HepG2 (cell line): Measurements from ENCODE around the gene SNX10. TPM values are rescaled to one million over a fixed set of nuclear protein-coding genes. Genes with fewer than 3 reads are reported as not detected.

Source experiments
- ATAC-seq: fragments of 200-7000 bp; cut with Tn5 transposase; 3 replicates; pipeline ENCODE4 v1.9.1; 2020; ENCODE audit warnings: mild to moderate bottlenecking, moderate library complexity
- BruUV-seq: library from RNA; stranded (reverse); fragments of 400-500 nt; replicated peaks from 2 replicates; lab custom pipeline; 2021; lab: Mats Ljungman, UMichigan
- CTCF ChIA-PET: fragments of 300-600 bp; formaldehyde crosslinking; extraction: SDS; loops from one replicate; lab custom pipeline; 2021; ENCODE audit warnings: low total read pairs, inconsistent platforms, low intra/inter-chr PET ratio; lab: Yijun Ruan, JAX
- POLR2A ChIA-PET: fragments of 350-600 bp; sonication (Branson Sonifier 250); formaldehyde crosslinking; loops from one replicate; lab custom pipeline; 2020; ENCODE audit warnings: antibody characterized with exemption, inconsistent platforms; lab: Yijun Ruan, JAX
- DNase-seq: peaks from one replicate; pipeline ENCODE4 v3.0.0-alpha.2; 2015; ENCODE audit warnings: low spot score
- FAIRE-seq: peaks from 3 replicates; lab custom pipeline; 2011; peaks lifted over from hg19 to GRCh38; lab: Jason Lieb, UNC
- H2AFZ ChIP-seq: one replicate; pipeline ENCODE4 v1.6.1; 2011; ENCODE audit warnings: low read length, inconsistent platforms
- H3K27ac ChIP-seq: fragments of 300-600 bp; 3 replicates; pipeline ENCODE4 v1.8.0; 2011; ENCODE audit warnings: mixed run types, mild to moderate bottlenecking, mixed read lengths, low read length, inconsistent platforms; ENCODE audit not compliant: insufficient read depth; ENCODE audit errors: extremely low read length
- H3K27me3 ChIP-seq, 2 experiments: fragments of 200-600 bp in 1 of 2; 2 replicates in 1 of 2; 3 replicates in 1 of 2; pipeline versions ENCODE4 v1.6.0 to v1.8.0; 2011; ENCODE audit warnings: low read length in 2 of 2, mild to moderate bottlenecking in 2 of 2, moderate library complexity in 2 of 2, inconsistent platforms in 1 of 2; ENCODE audit not compliant: insufficient read depth in 2 of 2, control insufficient read depth in 1 of 2
- H3K36me3 ChIP-seq, 2 experiments: fragments of 200-600 bp in 1 of 2; replicated peaks in 1 of 2; 2 replicates in 1 of 2; 3 replicates in 1 of 2; pipeline versions ENCODE4 v1.5.1 to v1.8.0; 2011; ENCODE audit warnings: low read length in 2 of 2, inconsistent platforms in 1 of 2; ENCODE audit not compliant: insufficient read depth in 2 of 2, control insufficient read depth in 1 of 2
- H3K4me1 ChIP-seq: 2 replicates; pipeline ENCODE4 v1.5.1; 2012; ENCODE audit warnings: low read length, inconsistent platforms; ENCODE audit not compliant: insufficient read depth
- H3K4me2 ChIP-seq: 2 replicates; pipeline ENCODE4 v1.6.0; 2011; ENCODE audit warnings: low read depth, low read length, inconsistent platforms
- H3K4me3 ChIP-seq, 3 experiments: fragments of 200-600 bp in 1 of 3; sonication (generic), shearing (Covaris generic) in 1 of 3; replicated peaks in 1 of 3; 2 replicates each; pipeline ENCODE4 v1.5.1; 2011 to 2016; ENCODE audit warnings: low read length in 3 of 3, inconsistent platforms in 2 of 3, low read depth in 2 of 3, mild to moderate bottlenecking in 2 of 3, control low read depth in 1 of 3, mixed read lengths in 1 of 3; ENCODE audit not compliant: insufficient read depth in 1 of 3
- H3K79me2 ChIP-seq: one replicate; pipeline ENCODE4 v1.6.1; 2011; ENCODE audit warnings: low read length, inconsistent platforms; ENCODE audit not compliant: insufficient read depth
- H3K9ac ChIP-seq: 2 replicates; pipeline ENCODE4 v1.6.0; 2011; ENCODE audit warnings: mild to moderate bottlenecking, low read depth, low read length, inconsistent platforms; ENCODE audit not compliant: insufficient read depth
- H3K9me3 ChIP-seq: 2 replicates; pipeline ENCODE4 v1.5.1; 2012; ENCODE audit warnings: mild to moderate bottlenecking, low read length
- H4K20me1 ChIP-seq: 2 replicates; pipeline ENCODE4 v1.6.0; 2011; ENCODE audit warnings: inconsistent platforms, mild to moderate bottlenecking, low read length, moderate library complexity; ENCODE audit not compliant: insufficient read depth
- HMG20A ChIP-seq: IDR thresholded peaks from 2 replicates; pipeline ENCODE4 v1.6.1; 2016; ENCODE audit warnings: borderline replicate concordance
- HMGXB3 ChIP-seq: sonication (generic); formaldehyde crosslinking; IDR thresholded peaks from 2 replicates; pipeline ENCODE4 v1.4.0; 2020; ENCODE audit warnings: missing genetic modification reagents, borderline replicate concordance
- KAT2B ChIP-seq: fragments of 150-350 bp; IDR thresholded peaks from 2 replicates; pipeline ENCODE4 v1.6.1; 2014; ENCODE audit warnings: low read depth, low read length, borderline replicate concordance
- KAT8 ChIP-seq: IDR thresholded peaks from 2 replicates; pipeline ENCODE4 v1.6.1; 2016; ENCODE audit warnings: missing genetic modification reagents, missing compliant biosample characterization
- NFYB ChIP-seq: sonication (generic); formaldehyde crosslinking; IDR thresholded peaks from 2 replicates; pipeline ENCODE4 v1.4.0; 2020; ENCODE audit warnings: missing genetic modification reagents
- NFYC ChIP-seq: IDR thresholded peaks from 2 replicates; pipeline ENCODE4 v1.6.1; 2016; ENCODE audit warnings: missing genetic modification reagents, missing compliant biosample characterization
- NR2F1 ChIP-seq, 2 experiments: fragments of 450-650 bp in 1 of 2; formaldehyde crosslinking in 1 of 2; IDR thresholded peaks; 2 replicates each; pipeline versions ENCODE4 v1.5.0 to v1.6.1; 2016 to 2020; ENCODE audit warnings: mild to moderate bottlenecking in 1 of 2, missing compliant biosample characterization in 1 of 2, missing genetic modification reagents in 1 of 2, moderate library complexity in 1 of 2
- ONECUT2 ChIP-seq: sonication (generic); formaldehyde crosslinking; IDR thresholded peaks from 2 replicates; pipeline ENCODE4 v1.4.0; 2020; ENCODE audit warnings: missing genetic modification reagents
- ZBTB10 ChIP-seq: sonication (generic); formaldehyde crosslinking; IDR thresholded peaks from 2 replicates; pipeline ENCODE4 v1.4.0; 2020; ENCODE audit warnings: missing genetic modification reagents, borderline replicate concordance
- ZNF512B ChIP-seq: sonication (generic); formaldehyde crosslinking; IDR thresholded peaks from 2 replicates; pipeline ENCODE4 v1.5.1; 2020; ENCODE audit warnings: missing genetic modification reagents, mild to moderate bottlenecking, borderline replicate concordance
- WGBS: methylation state at CpG from one replicate; pipeline ENCODE4 v1.1.6; 2017; ENCODE audit warnings: low lambda C conversion rate; 5-methylcytosine and 5-hydroxymethylcytosine counted together
- in situ Hi-C: cut with HindIII; loops from 2 replicates; pipeline ENCODE4 v1.10.0; 2017; ENCODE audit warnings: low pct_unique_long_range_greater_than_20kb; ENCODE audit not compliant: extremely low pct_ligation_motif_present
- intact Hi-C: fragments of 100-400 bp; cut with micrococcal nuclease; formaldehyde crosslinking; loops from one replicate; pipeline ENCODE4 v1.10.0; 2022; ENCODE audit not compliant: unreplicated experiment
- polyA plus RNA-seq, 8 experiments: library from polyadenylated mRNA; depleted of rRNA in 3 of 8; stranded (reverse) in 7 of 8; unstranded in 1 of 8; fragments of >200 nt; fragmentation: Illumina TruSeq in 4 of 8; extraction: Trizol in 4 of 8; gene quantifications; 2 replicates each; pipeline versions ENCODE4 v1.2.1 to v1.2.3, GENCODE V29; 2011 to 2016; ENCODE audit warnings: low read depth in 4 of 8, missing spikeins in 1 of 8, mixed read lengths in 1 of 8; ENCODE audit not compliant: insufficient read depth in 1 of 8
- total RNA-seq, 5 experiments: library from RNA; depleted of rRNA; stranded (reverse); fragments of >200 nt; fragmentation: Illumina TruSeq; extraction: Trizol; gene quantifications; 2 replicates each; pipeline ENCODE4 v1.2.3, GENCODE V29; 2016; ENCODE audit warnings: low read depth in 1 of 5

The SNX10 gene
- total and polyA plus RNA-seq, 2 of the 13 experiments (the other 11 are each of a cell fraction or from before 2014, with no cell fraction given) = 26.0 to 27.6 TPM

- in situ Hi-C loops = loop anchor here (25.0 kb wide), 1 partner anchor 392 kb away; no protein-coding TSS in a partner anchor
- Histone ChIP-seq H3K4me2 (peak overlapping the region; percentile 74), H3K9me3 (no peaks in the 10 kb centered on the region), H4K20me1 (no peaks in the 10 kb centered on the region), H3K79me2 (no peaks in the 10 kb centered on the region), H3K27me3 (no peaks in the 10 kb centered on the region), H3K36me3 (no peaks in the 10 kb centered on the region), H3K4me1 (peaks cover 24% of the 10 kb centered on the region), H3K9ac (no peak overlapping the region), H2AFZ (peak overlapping the region; percentile 2), H3K27ac (no peak overlapping the region), H3K4me3 (peak overlapping the region; percentile 13 to 15 (median 15); a peak in 2 of 6 replicates)
- TF ChIP-seq ZNF512B = no peak
- TF ChIP-seq HMGXB3 = peak; percentile 91
- 0 out of 2 replicates have a peak, but pooled peaks have one; percentile 49 for TF ChIP-seq ZBTB10
- no peak for TF ChIP-seq HMG20A (CRISPR knock-in tag)
- TF ChIP-seq NR2F1 (CRISPR knock-in tag; IDR thresholded peaks at IDR 0.05) = no peak
- TF ChIP-seq ONECUT2 (CRISPR knock-in tag) = no peak
- TF ChIP-seq NFYB = peak; percentile 73
- 0 out of 2 replicates have a peak, but pooled peaks have one; percentile 20 for TF ChIP-seq KAT8 (CRISPR knock-in tag)
- no peak for TF ChIP-seq KAT2B
- peak; percentile 76 for TF ChIP-seq NFYC
- BruUV-seq = no TSS peak
- peak; percentile 47 for DNase-seq
- CTCF ChIA-PET = interaction anchor here (1.1 to 2.3 kb wide), 2 partner anchors 84 to 86 kb away, joined by 6 to 20 read pairs; no protein-coding TSS in a partner anchor
- peak; percentile 69 for ATAC-seq
- intact Hi-C loops = loop anchor here (2.0 kb wide), 1 partner anchor 75 kb away; no protein-coding TSS in a partner anchor
- WGBS = 14% methylated on average over 4 of the region's 4 CpGs
- peak; percentile 30 for FAIRE-seq
- POLR2A ChIA-PET = interaction anchor here (0.8 to 1.4 kb wide), 2 partner anchors 79 to 85 kb away, joined by 3 read pairs; no protein-coding TSS in a partner anchor
Measured at GRCh38 chr7:26279405-26279804, 12.3 kb upstream of the SNX10 start.
